HG03571 (cell line): Measurements from ENCODE around the gene COL6A3.
"Not testable (repeated sequence)": the region's sequence is repeated elsewhere in the genome, so short reads cannot be mapped to it uniquely, and the experiment has no call there.

ENCODE experiments used
- ATAC-seq: cut with Tn5 transposase; IDR thresholded peaks from one replicate; pipeline ENCODE4 v1.9.1; 2021; ENCODE audit not compliant: unreplicated experiment

The COL6A3 gene

DNA sequence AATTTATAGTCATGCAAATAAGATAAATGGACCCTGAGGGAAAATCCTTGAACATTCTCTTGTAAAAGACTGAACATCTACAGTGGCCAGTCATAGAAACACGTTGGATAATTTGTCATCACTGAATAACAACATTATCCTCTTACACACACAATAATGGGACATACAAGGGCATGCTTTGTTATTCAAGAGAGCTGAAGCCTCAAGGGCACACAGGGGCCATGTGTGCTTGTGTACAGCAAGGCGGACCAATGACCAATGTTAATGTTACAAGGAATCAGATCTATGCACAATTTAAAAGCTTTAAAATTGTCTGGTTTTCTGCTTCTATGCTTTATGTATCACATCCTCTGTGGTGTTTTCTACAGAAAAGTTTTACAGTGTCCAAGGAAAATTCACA is 23.7 kb downstream of the COL6A3 start:
- ATAC-seq, result no peak

DNA sequence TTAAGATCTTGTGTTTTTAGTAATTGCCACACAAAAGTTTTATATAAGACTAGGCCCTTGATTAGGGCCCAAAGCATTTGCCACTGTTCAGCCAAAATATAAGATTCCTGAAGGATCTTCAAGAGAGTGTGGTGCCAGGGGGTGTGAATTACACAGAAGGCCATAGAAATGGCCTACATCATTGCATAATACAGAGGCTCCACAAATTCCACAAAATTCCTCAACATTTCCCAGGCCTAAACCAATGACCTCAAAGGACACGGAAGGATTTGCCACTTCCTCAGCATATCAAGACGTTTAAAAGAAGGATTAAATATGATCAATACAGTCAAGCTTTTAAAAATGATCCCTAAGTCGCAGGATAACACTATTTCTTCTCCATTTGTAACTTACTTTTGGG is 24.1 kb downstream of the COL6A3 start:
- ATAC-seq, result no peak

DNA sequence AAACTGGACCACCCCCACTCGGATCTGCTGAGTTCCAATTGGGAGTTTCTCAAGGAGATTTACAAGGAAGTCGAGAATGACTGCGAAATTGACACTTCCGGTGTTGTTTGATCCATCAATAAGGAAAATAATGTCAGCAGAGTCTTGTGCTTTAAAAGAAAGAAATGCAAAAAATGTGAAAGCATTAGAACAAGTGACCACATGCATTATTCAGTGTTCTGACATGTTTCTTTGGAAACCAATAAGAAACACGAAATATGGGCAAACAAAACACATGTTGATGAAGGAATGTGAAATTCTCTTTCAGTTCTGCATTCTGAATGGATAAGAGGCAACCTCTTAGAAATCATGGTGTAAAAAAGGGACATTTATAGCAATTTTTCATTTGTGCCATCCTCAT is 25.9 kb downstream of the COL6A3 start:
- ATAC-seq, result no peak

DNA sequence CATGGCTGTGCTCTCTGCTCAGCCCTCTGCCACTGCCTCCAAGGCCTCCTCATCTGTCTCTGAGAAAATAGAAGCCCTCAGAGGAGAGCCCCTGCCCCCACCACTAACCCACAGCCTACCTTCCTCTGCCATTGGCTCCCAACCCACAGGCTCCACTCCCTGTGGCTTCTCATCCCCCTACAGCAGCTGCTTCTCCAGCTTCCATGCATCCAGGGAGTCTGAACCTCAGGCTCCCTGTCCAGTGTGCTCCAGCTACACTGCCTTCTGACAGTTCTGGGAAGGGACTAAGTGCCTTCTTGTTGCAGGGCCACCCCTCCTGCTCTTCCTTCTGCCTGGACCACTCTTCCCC is 29.3 kb downstream of the COL6A3 start:
- no peak for ATAC-seq

DNA sequence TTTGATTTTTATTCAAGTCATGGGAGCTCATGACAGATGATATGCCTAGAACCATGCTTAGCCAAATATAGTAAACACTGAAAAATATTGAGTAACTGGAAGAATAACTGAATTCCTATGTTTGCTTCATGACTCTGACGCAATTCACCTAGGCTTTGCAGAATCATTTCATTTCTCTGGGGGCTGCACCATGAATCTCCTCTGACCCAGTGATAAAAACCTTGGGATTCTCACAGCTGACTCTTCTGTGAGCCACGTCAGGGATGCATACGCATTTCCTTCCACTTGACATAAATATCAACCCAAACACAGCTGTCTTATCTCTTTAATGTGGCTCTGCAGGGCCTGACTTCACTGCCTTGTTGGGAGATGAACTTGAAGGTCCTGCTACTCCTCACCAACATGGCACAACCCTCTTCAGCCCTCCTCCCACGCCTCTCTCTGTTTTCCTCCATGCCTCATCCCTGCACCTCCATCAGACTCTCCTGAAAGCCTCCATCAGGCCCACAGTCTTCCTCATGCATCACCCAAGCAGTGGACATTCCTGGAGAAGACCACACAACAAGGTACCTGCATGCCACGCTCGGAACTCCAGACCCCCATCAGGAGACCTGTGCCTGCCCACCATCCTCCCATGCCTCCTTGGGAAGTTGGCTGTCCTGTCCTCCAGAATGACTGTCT is 29.8 kb downstream of the COL6A3 start:
- no peak for ATAC-seq

DNA sequence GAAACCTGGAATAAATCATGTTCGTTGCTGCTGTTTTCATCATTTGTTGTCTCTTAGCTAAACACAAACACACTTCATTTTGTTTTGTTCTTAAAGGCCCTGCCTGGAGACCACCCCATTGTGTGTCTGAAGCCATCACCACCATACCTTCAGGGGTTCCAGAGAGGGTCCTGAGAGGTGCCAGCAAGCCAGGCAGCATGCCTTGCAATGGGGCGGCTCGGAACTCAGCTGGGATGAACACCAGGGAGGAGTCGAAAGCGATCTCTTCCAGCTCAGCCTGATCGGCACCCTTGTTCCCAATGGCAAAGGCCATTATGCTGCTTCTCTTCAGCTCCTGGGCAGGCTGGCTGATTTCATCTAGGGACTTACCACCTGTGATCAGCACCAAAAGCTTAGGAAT is 33.2 kb downstream of the COL6A3 start:
- no peak for ATAC-seq

DNA sequence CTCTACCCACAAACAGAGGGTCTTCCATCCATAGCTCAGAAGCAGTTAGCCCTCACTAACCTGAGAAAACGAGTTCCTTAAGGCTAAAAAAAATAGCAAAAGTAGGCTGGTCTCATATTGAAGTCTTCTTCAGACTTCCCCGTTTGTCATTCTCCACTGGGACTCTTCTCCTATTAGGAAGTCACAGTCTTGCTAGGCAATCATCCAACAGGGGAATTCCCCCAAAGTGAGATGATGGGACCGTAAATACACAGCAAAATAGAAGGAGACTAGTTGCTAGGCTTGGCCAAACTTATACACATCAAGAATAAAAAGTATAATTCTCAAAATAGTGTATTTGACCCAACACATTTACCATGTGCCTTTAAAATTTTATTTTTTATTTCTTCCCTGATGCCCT is 34.3 kb downstream of the COL6A3 start:
- ATAC-seq, result no peak

DNA sequence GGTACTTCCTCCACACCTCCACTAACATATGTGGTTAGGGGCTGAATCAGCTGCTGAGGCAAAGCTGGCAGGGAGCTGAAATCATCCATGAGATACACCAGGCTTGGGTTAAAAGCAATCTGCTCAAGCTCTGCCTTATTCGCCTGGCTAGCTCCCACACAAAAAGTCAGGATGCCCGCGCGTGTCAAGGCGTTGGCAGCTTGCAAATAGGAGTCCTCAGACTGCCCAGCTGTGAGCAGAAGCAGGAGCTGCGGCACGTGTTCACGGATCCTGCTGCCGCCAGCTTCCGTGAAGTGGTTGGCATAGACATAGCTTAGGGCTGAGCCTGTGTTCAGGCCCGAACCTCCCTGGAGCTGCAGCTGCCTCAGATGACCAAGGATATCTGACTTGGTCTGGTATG is 35.3 kb downstream of the COL6A3 start:
- ATAC-seq, result no peak

DNA sequence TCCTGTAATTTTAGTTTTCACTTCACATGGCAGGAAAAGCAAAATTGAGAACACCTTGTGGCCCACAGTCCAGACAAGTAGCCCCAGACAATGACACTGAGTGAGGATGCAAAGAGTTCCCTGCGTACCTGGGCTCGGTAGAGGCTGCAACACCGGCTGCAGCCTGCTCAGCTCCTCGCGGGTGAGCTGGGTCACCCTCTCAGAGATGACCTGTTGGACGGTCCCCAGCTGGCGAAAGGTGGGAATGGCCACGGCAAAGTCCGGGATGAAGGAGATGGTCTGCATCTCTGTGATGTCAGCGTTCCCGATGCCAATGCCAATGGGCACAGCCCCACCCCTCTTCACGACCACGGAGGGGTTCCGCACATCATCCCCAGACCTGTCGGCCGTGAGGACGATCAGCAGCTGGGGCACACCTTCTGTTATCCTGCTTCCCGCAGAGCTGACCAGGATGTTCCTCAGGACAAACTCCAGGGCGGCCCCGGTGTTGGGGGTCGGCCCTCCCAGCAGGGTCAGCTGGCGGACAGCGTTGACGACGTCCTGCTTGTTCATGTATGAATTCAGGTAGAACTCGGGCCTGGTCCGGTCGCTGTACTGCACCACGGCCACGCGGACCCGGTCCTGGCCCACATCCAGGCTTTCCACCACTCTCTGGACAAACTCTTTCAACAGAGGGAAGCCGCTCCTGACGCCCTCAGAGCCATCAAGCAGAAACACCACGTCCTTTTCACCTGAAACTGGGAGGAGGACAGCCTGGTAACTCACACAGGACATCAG is 39.5 kb downstream of the COL6A3 start:
- ATAC-seq, result no peak

DNA sequence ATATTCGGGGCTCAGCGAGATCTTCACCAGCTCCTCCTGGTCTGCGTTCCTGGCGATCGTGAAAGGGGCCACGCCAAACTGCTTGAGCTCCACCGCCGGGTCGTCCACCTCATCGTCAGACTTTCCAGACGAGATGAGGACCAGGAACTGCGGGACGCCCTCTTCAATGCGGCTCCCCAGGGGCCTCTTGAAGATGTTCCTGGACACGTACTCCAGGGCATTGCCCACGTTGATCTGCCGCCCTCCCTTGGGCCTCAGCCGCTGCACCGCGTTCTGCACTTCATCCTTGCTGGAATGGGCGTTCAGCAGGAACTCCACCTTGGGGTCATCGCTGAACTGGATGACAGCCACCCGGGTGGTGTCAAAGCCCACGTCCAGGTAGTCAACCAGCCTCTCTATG is 42.1 kb downstream of the COL6A3 start:
- ATAC-seq, result no peak

DNA sequence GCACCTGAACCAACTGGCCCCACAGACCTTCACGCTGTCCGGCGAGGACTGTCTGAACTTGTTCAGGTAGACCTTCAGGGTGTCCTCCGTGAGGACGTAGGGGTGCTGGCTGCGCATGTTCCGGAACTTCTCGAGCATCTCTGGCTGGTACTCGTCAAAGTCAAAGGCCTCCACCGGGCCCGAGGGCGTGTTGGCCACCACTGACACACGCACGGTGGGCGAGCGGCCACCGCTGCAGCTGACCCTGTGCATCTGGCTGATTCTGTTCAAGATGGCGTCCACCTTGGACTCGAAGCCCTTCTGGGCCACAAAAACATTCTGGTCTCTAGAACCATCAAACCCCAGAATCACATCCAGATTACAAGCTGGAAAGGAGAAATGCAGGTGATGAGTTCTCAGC is 48.3 kb downstream of the COL6A3 start:
- no peak for ATAC-seq

DNA sequence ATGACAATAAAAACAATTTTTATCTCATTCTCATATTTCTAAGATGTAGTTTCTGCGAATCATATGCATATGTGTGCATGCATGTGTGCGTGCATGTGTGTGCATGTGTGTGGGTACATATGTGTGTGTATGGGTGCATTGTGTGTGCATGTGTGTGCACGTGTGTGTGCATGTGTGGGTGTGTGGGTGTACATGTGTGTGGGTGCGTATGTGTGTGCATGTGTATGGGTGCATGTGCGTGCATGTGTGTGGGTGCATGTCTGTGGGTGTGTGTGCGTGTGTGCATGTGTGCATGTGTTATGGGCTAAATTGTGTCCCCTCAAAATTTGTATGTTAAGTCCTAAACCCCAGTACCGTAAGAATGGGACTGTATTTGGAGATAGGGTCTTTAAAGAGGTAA is 49.3 kb downstream of the COL6A3 start:
- no peak for ATAC-seq

DNA sequence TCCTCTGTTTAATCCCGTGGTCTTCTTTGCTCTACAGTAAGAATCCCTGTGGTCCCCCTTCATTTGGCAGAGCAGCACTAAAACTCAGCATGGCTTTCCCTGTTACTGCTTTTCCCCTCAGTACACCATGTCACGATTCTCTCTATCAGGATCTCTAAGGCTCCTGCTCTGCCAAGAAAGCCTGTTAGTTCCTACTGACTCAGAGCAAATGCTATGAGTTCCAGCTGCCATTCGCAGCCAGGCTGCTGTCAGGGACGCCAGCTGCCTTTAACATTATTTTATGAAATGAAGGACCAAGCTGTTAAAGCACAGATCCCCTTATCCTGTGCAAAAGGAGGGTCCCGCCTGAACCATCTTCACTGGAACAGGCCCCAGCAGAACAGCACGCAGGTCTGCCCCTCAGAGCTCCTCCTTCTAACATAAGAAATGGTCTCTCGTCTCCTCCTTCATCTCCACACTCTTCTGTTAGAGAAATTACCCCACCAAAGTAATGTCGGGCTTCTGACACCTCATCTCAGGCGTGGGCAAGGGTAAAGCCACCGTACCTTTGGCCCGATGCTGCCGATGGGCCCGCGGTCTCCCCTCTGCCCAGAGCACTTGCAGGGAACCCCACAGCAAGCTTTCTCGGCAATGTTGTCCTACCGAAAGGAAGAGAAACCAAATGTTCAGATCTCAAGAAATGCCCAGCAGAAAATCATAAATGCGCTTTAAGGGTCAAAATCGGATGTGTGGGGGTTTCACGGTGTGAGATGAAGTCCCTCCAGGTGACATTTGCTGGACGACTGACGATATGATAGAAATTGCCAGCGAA is 52.6 kb downstream of the COL6A3 start:
- no peak for ATAC-seq

DNA sequence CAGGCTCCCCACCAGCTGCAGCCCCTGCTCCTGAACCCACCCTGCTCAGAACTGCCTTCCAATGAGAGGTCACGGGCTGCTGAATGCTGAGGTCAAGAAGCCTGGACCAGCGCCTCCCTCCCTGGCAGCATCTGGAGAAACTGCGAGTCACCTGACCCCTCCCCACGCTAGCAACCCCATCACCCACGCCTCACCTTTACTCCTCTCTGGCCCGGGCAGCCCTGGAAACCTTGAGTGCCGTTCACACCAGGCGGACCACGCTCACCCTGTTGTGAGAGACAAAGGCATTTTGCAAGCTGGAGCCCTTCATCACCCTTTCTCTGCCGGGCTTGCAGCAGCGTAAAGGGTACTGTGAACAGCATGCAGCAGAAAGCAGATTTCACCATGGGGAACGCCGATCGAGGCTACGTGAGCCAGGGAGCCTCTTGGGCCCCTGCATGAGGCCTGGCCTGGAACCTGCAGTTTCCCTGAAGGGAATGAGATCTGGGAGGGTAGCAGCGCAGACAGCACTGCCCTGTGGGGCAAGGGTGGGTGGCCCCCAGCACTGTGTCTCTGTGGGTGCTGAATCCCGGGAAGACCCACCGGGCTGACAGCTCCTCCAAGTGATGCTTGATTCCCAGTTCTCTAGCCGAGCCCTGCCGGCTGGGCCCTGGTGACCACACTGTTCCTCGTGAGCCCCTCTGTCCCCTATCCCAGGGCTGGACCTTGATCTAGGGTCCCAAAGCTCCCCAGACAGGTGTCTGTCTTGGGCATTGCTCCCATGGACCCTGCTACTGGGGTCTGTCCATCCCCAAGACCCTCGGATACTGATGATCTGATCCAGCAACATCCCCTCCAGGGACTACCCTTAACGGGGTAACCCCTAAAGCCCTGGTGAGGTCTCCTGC is 53.8 kb downstream of the COL6A3 start:
- no peak for ATAC-seq

DNA sequence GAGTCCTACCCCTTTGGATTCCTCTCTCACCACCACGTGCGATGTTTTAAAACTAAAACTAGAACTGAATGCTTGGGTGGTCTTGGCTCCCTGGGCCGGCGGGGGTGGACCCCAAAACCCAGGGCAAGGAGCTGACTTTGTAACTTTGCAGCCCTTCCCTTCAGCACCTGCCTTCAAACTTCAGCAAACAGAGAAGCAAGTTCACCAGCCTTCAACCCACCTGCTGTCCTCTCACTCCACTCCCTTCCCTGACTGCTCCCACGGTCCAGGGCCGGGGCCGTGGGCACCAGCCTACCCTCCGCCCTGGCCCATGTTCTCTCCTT is 54.5 kb downstream of the COL6A3 start:
- ATAC-seq, result no peak

DNA sequence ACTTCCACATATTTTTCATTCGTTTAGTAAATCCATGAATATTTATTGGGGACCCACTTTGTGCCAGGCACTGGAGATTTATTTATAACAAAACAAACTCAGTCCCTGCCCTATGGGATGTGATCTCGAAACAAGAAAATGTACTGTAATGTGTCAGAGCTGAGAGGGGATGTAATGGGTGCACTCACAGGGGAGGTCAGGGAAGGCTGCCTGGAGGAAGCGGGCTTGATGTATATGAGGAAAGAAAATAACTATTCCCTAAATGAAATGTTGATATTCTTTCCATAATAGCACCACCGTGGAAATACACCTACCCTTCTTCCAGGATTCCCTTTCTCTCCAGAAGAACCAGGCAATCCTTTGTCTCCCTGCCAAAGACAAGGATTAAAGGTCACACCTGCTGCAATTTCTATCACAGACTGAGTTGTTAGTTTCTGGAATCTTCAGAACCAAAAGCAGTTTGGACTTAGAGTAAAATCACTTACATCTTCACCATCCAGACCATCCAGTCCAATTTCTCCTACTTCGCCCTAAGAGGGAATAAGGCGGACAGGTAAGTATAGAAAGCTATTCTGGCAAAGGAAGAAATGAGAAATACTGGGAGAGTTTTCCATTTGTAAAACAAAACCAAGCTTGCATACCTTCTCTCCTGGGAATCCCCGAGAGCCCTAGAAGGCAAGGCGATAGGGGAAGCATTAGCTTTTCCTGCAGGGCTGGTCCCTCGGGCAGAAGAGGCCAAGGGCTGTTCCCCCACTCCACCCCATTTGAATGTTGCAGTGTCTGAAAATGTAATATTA is 55.0 kb downstream of the COL6A3 start:
- ATAC-seq, result no peak

DNA sequence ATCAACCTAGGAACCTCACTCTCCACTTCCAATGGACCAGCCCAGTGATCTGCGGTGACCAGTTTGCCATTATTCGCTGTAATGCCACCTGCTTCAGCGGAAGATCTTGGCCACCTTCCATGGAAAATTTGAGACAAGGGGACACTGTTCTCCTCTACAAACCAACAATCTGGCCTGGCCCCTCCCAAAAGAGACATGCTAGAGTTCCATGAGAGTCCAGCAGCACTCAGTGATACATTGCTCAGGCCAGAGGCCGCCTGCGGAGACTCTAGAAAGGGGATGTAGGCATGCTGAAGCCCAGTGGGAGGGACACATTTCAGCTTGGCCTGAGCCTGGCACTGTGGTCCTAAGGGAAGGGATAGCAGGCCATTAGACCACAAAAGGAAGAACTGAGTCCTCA is 58.3 kb downstream of the COL6A3 start:
- ATAC-seq, result no peak

DNA sequence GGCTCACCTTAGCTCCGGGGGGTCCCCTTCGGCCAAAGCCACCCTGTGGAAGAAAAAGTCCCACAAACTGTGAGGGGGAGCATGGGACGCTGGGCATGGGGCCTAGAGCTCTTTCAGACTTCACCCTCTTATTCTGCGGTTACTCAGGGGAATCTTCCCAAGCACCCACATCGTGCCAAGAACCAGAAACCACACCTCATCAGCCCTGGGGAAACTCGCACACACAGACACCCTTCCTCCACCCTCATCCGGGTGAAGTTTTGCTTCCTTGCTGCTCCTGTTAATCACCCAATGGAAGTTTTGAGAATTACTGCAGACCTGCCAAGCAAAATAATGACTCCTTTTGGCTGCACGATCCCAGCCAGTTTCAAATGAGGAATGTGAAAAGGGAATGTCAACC is 59.1 kb downstream of the COL6A3 start:
- ATAC-seq, result no peak

DNA sequence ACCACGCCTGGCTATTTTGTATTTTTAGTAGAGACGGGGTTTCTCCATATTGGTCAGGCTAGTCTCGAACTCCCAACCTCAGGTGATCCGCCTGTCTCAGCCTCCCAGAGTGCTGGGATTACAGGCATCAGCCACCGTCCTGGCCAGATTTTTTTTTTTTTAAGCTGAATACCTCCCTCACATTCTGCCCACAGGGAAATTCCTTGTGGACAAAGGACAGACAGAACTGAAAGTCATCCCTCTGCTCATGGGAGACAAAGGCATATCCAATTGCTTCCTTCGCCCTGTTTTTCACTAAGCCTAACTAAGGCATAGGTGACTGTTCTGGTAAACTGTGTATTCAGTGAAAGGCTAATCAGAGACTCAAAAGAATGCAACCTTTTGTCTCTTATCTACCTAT is 59.8 kb downstream of the COL6A3 start:
- ATAC-seq, result not testable (repeated sequence)

DNA sequence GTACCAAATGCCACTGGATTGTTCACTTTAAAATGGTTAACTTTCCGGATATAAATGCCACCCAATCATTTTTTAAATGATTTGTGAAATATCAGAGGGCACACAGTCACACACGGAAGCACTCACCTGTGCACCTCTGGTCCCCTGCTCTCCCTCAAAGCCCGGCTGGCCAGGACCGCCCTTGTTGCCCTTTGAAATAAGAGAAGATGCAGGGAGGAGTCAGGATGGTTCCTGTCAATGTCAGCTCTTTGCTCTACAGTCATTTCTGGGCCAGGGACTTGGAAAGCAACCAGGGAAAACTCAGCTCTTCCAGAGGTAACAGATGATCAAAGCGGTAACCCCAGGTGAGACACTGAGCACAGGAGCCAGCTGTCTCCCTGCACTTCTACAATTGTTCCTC is 60.7 kb downstream of the COL6A3 start:
- no peak for ATAC-seq
